Naive thymus-derived CD8-positive, alpha-beta T cell (primary cell): ENCODE measurements around the gene ANKZF1. TPM values are rescaled to one million over a fixed set of nuclear protein-coding genes. Genes with fewer than 3 reads are reported as not detected.
A peak's percentile ranks its signal among the peaks of the same experiment; 100 is the strongest.
"Not testable (repeated sequence)": the region's sequence is repeated elsewhere in the genome, so short reads cannot be mapped to it uniquely, and the experiment has no call there.

Source experiments
- ATAC-seq, 2 donors: fragments of 150-1000 bp; cut with Tn5 transposase in 1 of 2; sonication (Bioruptor Pico), chemical (Tn5 transposase) in 1 of 2; 1 replicate in 1 of 2; 2 replicates in 1 of 2; pipeline ENCODE4 v1.10.0; 2021; ENCODE audit warnings: mild to moderate bottlenecking in 2 of 2, moderate library complexity in 2 of 2
- POLR2A ChIA-PET: fragments of 350-600 bp; sonication (Branson Sonifier 250); formaldehyde crosslinking; loops from one replicate; lab custom pipeline; 2021; ENCODE audit warnings: antibody characterized with exemption; lab: Charles Lee
- DNase-seq, 10 donors: peaks; one replicate each; pipeline versions ENCODE4 v3.0.0 to v3.0.0-alpha.2; 2020 to 2022
- H3K27ac Mint-ChIP-seq, 10 donors: one replicate each; pipeline ENCODE4 v1.8.0; 2020 to 2022; ENCODE audit warnings: mild to moderate bottlenecking in 10 of 10, mixed read lengths in 10 of 10, moderate library complexity in 4 of 10, inconsistent platforms in 1 of 10
- H3K27me3 Mint-ChIP-seq, 5 donors: one replicate each; pipeline ENCODE4 v1.8.0; 2021 to 2022; ENCODE audit warnings: mixed read lengths in 5 of 5
- H3K36me3 Mint-ChIP-seq, 3 donors: one replicate each; pipeline ENCODE4 v1.8.0; 2020 to 2022; ENCODE audit warnings: mixed read lengths in 3 of 3, mild to moderate bottlenecking in 2 of 3, inconsistent platforms in 1 of 3
- H3K4me1 Mint-ChIP-seq, 4 donors: one replicate each; pipeline ENCODE4 v1.8.0; 2021 to 2022; ENCODE audit warnings: mixed read lengths in 4 of 4
- H3K4me3 Mint-ChIP-seq, 10 donors: one replicate each; pipeline ENCODE4 v1.8.0; 2020 to 2022; ENCODE audit warnings: mild to moderate bottlenecking in 10 of 10, mixed read lengths in 10 of 10, moderate library complexity in 6 of 10, inconsistent platforms in 1 of 10
- H3K9me3 Mint-ChIP-seq, 9 donors: one replicate each; pipeline ENCODE4 v1.8.0; 2020 to 2022; ENCODE audit warnings: mixed read lengths in 9 of 9, mild to moderate bottlenecking in 3 of 9, inconsistent platforms in 1 of 9, moderate library complexity in 1 of 9
- polyA plus RNA-seq, 3 donors: library from polyadenylated mRNA; unstranded; fragments of 300-500 nt; fragmentation: Illumina TruSeq; gene quantifications; one replicate each; pipeline ENCODE4 v1.2.3, GENCODE V29; 2021
- total RNA-seq, 8 experiments: library from RNA in 2 of 8; stranded (reverse) in 2 of 8; gene quantifications; one replicate each; pipeline ENCODE4 v1.2.3 and lab custom pipeline; 2021 to 2026

The ANKZF1 gene
- total and polyA plus RNA-seq, 5 experiments from 2014 or later: 23.8 to 278 (median 46.2) TPM

GRCh38 chr2:219251656-219252055, 22.1 kb downstream of the ANKZF1 start:
- peak overlapping the region; percentile 78 to 100 (median 94) for H3K4me3 Mint-ChIP-seq
- POLR2A ChIA-PET: interaction anchor here (1.2 to 15.9 kb wide), 10 partner anchors 16 to 91 kb away, joined by 3 to 591 read pairs (median 39); partner anchors contain the start of genes ABCB6, ANKZF1, ATG9A and CNPPD1
- no peak for ATAC-seq
- H3K4me1 Mint-ChIP-seq: peaks cover 28 to 78% (median 71%) of the 10 kb centered on the region in 4 donors
- H3K27ac Mint-ChIP-seq: peak overlapping the region; percentile 77 to 99 (median 95)
- peaks cover 0 to 44% (median 33%) of the 10 kb centered on the region in 3 donors for H3K36me3 Mint-ChIP-seq
- no peak for DNase-seq
- H3K27me3 Mint-ChIP-seq: no peaks in the 10 kb centered on the region
- H3K9me3 Mint-ChIP-seq: no peaks in the 10 kb centered on the region

- H3K27me3 Mint-ChIP-seq: no peaks in the 10 kb centered on the region
- H3K36me3 Mint-ChIP-seq: peaks cover 0 to 44% (median 33%) of the 10 kb centered on the region in 3 donors
- peak overlapping the region; percentile 77 to 99 (median 95) for H3K27ac Mint-ChIP-seq
Measured at GRCh38 chr2:219252084-219252483, 22.5 kb downstream of the ANKZF1 start.

GRCh38 chr2:219252570-219252899, 22.9 kb downstream of the ANKZF1 start:
- DNase-seq: peak in 3 of 10 donors; percentile 27 to 45 (median 27)
- Mint-ChIP-seq H3K9me3 (no peaks in the 10 kb centered on the region), H3K27me3 (no peaks in the 10 kb centered on the region), H3K36me3 (peaks cover 0 to 44% (median 33%) of the 10 kb centered on the region in 3 donors), H3K27ac (peak overlapping the region; percentile 77 to 99 (median 95)), H3K4me1 (peaks cover 23 to 69% (median 63%) of the 10 kb centered on the region in 4 donors), H3K4me3 (peak overlapping the region; percentile 78 to 100 (median 94))
- POLR2A ChIA-PET: interaction anchor here (0.6 to 15.9 kb wide), 17 partner anchors 17 to 384 kb away, joined by 3 to 591 read pairs (median 7); partner anchors contain the start of genes ABCB6, ANKZF1, ATG9A and CNPPD1
- ATAC-seq: peak in 1 of 2 donors; percentile 5

More at GRCh38 chr2:219252084-219252483, 22.5 kb downstream of the ANKZF1 start:
- Mint-ChIP-seq H3K9me3 (no peaks in the 10 kb centered on the region), H3K4me3 (peak overlapping the region; percentile 78 to 100 (median 94)), H3K4me1 (peaks cover 25 to 74% (median 67%) of the 10 kb centered on the region in 4 donors)
- POLR2A ChIA-PET: interaction anchor here (1.2 to 15.9 kb wide), 10 partner anchors 16 to 92 kb away, joined by 3 to 591 read pairs (median 39); partner anchors contain the start of genes ABCB6, ANKZF1, ATG9A and CNPPD1
- ATAC-seq (no peak), DNase-seq (no peak)

GRCh38 chr2:219252900-219253752, 23.5 kb downstream of the ANKZF1 start, which contains the start of gene TUBA4B:
Gene TUBA4B, plus strand, starts transcription at chr2:219253243. Its CDS starts 165 bp downstream, at chr2:219253408.
- POLR2A ChIA-PET: interaction anchor here (0.6 to 15.9 kb wide), 21 partner anchors 9 to 383 kb away, joined by 3 to 591 read pairs (median 7); partner anchors contain the start of genes ABCB6, ANKZF1, ATG9A and CNPPD1
- H3K27ac Mint-ChIP-seq: peak within 1 kb of the TSS; percentile 77 to 99 (median 96)
- ATAC-seq: peak; percentile 35 to 38
- H3K27me3 Mint-ChIP-seq: no peaks in the 10 kb centered on the region
- peak in 7 of 10 donors; percentile 20 to 52 (median 47) for DNase-seq
- peaks cover 0 to 40% (median 31%) of the 10 kb centered on the region in 3 donors for H3K36me3 Mint-ChIP-seq
- peaks cover 22 to 63% (median 57%) of the 10 kb centered on the region in 4 donors for H3K4me1 Mint-ChIP-seq
- no peaks in the 10 kb centered on the region for H3K9me3 Mint-ChIP-seq
- H3K4me3 Mint-ChIP-seq: peak within 1 kb of the TSS; percentile 78 to 100 (median 94)

- POLR2A ChIA-PET: interaction anchor here (0.8 to 15.9 kb wide), 18 partner anchors 8 to 246 kb away, joined by 3 to 591 read pairs (median 8); partner anchors contain the start of genes ABCB6, ANKZF1, ATG9A and CNPPD1
- Mint-ChIP-seq H3K9me3 (no peaks in the 10 kb centered on the region), H3K36me3 (peaks cover 0 to 34% (median 25%) of the 10 kb centered on the region in 3 donors), H3K4me1 (peaks cover 22 to 55% (median 48%) of the 10 kb centered on the region in 4 donors), H3K27ac (peak within 1 kb of the TSS; percentile 77 to 99 (median 98)), H3K4me3 (peak within 1 kb of the TSS; percentile 78 to 100 (median 94)), H3K27me3 (no peaks in the 10 kb centered on the region)
- DNase-seq (peak; percentile 86 to 96 (median 91)), ATAC-seq (peak; percentile 75 to 77)
Measured at GRCh38 chr2:219253753-219254589, 24.4 kb downstream of the ANKZF1 start, which contains the start of gene TUBA4A. Gene TUBA4A, minus strand, starts transcription at chr2:219253918. Its CDS starts 60 bp downstream, at chr2:219253858.

GRCh38 chr2:219254590-219255201, 25.1 kb downstream of the ANKZF1 start:
- Mint-ChIP-seq H3K4me3 (peak overlapping the region; percentile 78 to 100 (median 90)), H3K27ac (peak overlapping the region; percentile 59 to 99 (median 97)), H3K27me3 (peaks cover 0 to 2% (median 0%) of the 10 kb centered on the region in 5 donors), H3K4me1 (peaks cover 19 to 47% (median 41%) of the 10 kb centered on the region in 4 donors), H3K36me3 (peaks cover 0 to 27% (median 19%) of the 10 kb centered on the region in 3 donors), H3K9me3 (no peaks in the 10 kb centered on the region)
- POLR2A ChIA-PET: interaction anchor here (0.7 to 15.9 kb wide), 15 partner anchors 8 to 133 kb away, joined by 3 to 591 read pairs (median 10); partner anchors contain the start of genes ABCB6, ANKZF1, ATG9A and CNPPD1
- ATAC-seq: peak; percentile 34 to 48
- peak in 8 of 10 donors; percentile 20 to 77 (median 38) for DNase-seq

GRCh38 chr2:219258942-219259341, 29.3 kb downstream of the ANKZF1 start:
- ATAC-seq, H3K9me3 Mint-ChIP-seq, H3K36me3 Mint-ChIP-seq, DNase-seq, H3K27ac Mint-ChIP-seq, H3K4me3 Mint-ChIP-seq, H3K27me3 Mint-ChIP-seq: not testable (repeated sequence)
- POLR2A ChIA-PET: interaction anchor here (0.7 to 0.9 kb wide), 4 partner anchors 10 to 32 kb away, joined by 3 to 8 read pairs (median 6); partner anchors contain the start of genes ANKZF1 and ATG9A
- H3K4me1 Mint-ChIP-seq: peaks cover 11 to 27% (median 24%) of the 10 kb centered on the region in 4 donors

GRCh38 chr2:219261024-219261855, 31.6 kb downstream of the ANKZF1 start:
- ATAC-seq (peak in 1 of 2 donors; percentile 74), DNase-seq (no peak)
- POLR2A ChIA-PET: interaction anchor here (0.8 to 1.7 kb wide), 4 partner anchors 15 to 81 kb away, joined by 3 to 6 read pairs (median 4); partner anchors contain the start of genes GLB1L and STK16
- H3K27me3 Mint-ChIP-seq: peaks cover 0 to 5% (median 0%) of the 10 kb centered on the region in 5 donors
- no peaks in the 10 kb centered on the region for H3K36me3 Mint-ChIP-seq
- H3K27ac Mint-ChIP-seq: peak overlapping the region in 2 of 10 donors; percentile 27 to 48
- H3K9me3 Mint-ChIP-seq: no peaks in the 10 kb centered on the region
- H3K4me3 Mint-ChIP-seq: no peak overlapping the region
- H3K4me1 Mint-ChIP-seq: peaks cover 9 to 13% (median 11%) of the 10 kb centered on the region in 4 donors

- ATAC-seq: no peak
- H3K36me3 Mint-ChIP-seq: no peaks in the 10 kb centered on the region
- no peak for DNase-seq
- H3K4me3 Mint-ChIP-seq: no peak overlapping the region
- H3K27me3 Mint-ChIP-seq: no peaks in the 10 kb centered on the region
- POLR2A ChIA-PET: interaction anchor here (1.6 kb wide), 1 partner anchor 12 kb away, joined by 10 read pairs; the partner anchor contains the start of gene TUBA4A
- H3K27ac Mint-ChIP-seq: peak overlapping the region in 1 of 10 donors; percentile 57
- H3K9me3 Mint-ChIP-seq: no peaks in the 10 kb centered on the region
- peaks cover 6 to 8% (median 7%) of the 10 kb centered on the region in 4 donors for H3K4me1 Mint-ChIP-seq
Measured at GRCh38 chr2:219266232-219266631, 36.6 kb downstream of the ANKZF1 start.

- Mint-ChIP-seq H3K27ac (peak overlapping the region in 1 of 10 donors; percentile 57), H3K27me3 (no peaks in the 10 kb centered on the region), H3K4me1 (peaks cover 0 to 2% (median under 1%) of the 10 kb centered on the region in 4 donors), H3K36me3 (no peaks in the 10 kb centered on the region), H3K9me3 (no peaks in the 10 kb centered on the region), H3K4me3 (no peak overlapping the region)
- POLR2A ChIA-PET: no interaction called here
- no peak for ATAC-seq
- no peak for DNase-seq
Measured at GRCh38 chr2:219266886-219267285, 37.3 kb downstream of the ANKZF1 start.
